Measurements from ENCODE around the gene OCA2.

The OCA2 gene

GRCh38 chr15:27847775-27848710 lies 251.1 kb downstream of the OCA2 start:
- DNase-seq (ENCODE audit: low read depth) = no peak

- DNase-seq (ENCODE audit: low read depth) = no peak
These were observed 252.3 kb downstream of the OCA2 start for GRCh38 chr15:27846722-27847395.

GRCh38 chr15:27845535-27846369 lies 253.4 kb downstream of the OCA2 start:
- DNase-seq (ENCODE audit: low read depth) = no peak

GRCh38 chr15:27844018-27844666 lies 255.0 kb downstream of the OCA2 start:
- DNase-seq (ENCODE audit: low read depth) = no peak

GRCh38 chr15:27843146-27843545 lies 256.0 kb downstream of the OCA2 start:
- no peak for DNase-seq (ENCODE audit: low read depth)

DNA sequence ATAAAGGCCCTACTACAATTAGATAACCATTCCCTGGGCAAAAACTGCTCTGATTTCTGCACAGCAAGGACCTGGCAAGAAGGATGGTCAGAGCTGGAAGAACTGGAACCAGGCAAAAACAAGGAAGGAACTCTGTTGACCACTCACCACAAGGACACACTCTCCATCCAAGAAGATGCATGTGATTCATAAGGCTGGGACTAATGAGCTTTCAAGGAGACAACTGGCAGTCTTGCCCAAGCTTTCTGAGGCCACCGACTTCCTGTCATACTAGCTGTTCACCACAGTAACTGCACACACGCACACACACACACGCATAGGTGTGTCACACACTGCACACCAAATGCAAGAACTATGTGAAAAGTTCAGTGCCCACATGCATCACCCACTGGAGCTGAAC lies 256.6 kb downstream of the OCA2 start:
- no peak for DNase-seq (ENCODE audit: low read depth)

GRCh38 chr15:27835233-27835939 lies 263.7 kb downstream of the OCA2 start:
- DNase-seq (ENCODE audit: low read depth) = no peak

DNA sequence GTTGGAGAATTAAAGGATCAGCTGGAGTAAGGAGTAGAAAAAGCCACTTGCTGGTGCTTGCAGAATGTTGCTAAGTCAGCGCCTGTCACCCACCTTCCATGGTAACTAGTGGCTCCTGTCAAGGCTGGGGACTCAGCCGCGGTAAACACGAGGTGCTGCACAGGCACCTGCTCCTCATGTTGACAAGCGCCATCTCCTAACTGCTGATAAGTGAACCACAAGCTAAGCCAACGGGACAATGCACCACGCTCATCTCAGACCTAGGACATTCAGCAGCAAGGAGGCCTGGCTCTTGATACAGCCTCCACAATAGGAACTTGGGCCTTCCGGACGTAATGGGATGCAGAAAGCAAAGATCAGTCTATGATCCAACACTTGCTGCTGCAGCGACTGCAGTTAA lies 264.4 kb downstream of the OCA2 start:
- no peak for DNase-seq (ENCODE audit: low read depth)

DNA sequence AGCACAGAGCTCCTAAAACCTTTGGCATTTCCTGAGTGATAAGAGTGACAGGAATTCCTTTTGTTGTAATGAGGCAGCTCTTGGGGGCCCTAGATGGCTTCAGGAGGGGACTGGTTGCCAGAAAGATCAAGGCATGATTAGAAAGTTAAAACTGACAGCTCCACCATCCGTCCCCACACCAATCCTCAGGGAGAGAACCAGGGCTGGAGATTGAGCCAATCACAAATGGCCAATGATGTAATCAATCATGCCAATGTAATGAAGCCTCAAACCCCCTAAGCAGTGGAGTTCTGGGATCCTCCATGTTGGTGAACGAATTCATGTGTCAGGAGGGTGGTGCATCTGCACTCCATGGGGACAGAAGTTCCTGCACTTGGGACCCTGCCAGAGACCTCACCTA lies 265.1 kb downstream of the OCA2 start:
- DNase-seq (ENCODE audit: low read depth) = no peak

- no peak for DNase-seq (ENCODE audit: low read depth)
These were observed 265.9 kb downstream of the OCA2 start for GRCh38 chr15:27833178-27833577.

- no peak for DNase-seq (ENCODE audit: low read depth)
These were observed 266.9 kb downstream of the OCA2 start for GRCh38 chr15:27832237-27832596.

GRCh38 chr15:27831384-27832236 lies 267.5 kb downstream of the OCA2 start:
- no peak for DNase-seq (ENCODE audit: low read depth)

GRCh38 chr15:27828746-27829145 lies 270.4 kb downstream of the OCA2 start:
- DNase-seq (ENCODE audit: low read depth) = no peak

DNA sequence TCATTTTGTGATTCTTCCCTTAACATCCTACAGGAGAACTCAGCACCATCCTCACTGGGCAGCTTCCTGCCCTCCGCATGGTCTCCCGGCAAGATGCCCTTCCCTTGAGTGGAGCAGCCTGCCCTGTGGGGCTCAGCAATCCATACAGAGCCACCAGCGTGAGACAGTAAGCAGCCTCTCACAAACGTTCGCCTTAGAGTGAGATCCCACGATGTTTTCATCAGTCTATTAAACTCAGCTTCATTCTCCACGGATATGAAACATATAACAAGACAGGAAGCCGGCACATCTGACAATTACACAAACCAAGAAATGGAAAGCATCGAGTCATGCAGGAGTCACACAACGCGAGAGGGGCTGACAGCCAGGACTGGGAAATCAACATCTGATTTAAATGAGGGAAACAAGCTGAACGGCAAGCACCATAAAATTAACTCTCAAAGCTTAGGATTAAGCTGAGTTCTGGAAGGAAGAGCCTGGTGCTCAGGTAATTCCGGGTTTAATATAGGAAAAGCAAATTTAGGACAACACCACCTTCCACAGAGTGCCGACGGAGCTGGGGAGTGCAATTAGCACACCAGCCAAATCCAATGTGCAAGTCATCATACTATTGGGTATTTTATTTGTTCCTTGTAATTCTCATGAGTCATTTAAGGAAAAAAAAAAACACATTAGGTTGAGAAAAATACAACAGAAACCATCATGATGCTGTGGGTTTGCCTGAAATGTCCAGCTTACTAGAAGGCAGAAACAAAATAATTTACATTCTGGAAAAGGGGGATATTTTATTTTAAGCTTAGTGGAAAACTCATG lies 272.0 kb downstream of the OCA2 start:
- peak; percentile 21 for DNase-seq (ENCODE audit: low read depth)

DNA sequence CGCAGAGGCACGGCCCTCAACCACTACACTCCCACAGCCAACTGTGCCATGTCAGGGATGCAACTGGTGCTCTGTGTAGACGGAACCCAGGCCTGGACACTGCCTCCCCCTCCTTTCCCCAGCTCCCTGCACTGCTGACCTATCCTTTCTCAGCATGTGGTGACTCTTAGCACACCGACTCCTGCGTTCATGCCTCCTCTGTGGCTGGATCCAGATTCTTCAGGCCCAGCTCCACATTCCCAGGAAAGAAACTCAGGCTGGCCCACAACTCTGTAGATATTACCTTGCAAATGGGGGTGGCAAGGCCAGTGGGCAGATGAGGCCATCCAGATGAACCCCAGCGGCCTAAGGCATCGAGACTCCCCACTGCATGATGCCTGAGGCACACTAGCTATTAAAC lies 272.7 kb downstream of the OCA2 start:
- no peak for DNase-seq (ENCODE audit: low read depth)

DNA sequence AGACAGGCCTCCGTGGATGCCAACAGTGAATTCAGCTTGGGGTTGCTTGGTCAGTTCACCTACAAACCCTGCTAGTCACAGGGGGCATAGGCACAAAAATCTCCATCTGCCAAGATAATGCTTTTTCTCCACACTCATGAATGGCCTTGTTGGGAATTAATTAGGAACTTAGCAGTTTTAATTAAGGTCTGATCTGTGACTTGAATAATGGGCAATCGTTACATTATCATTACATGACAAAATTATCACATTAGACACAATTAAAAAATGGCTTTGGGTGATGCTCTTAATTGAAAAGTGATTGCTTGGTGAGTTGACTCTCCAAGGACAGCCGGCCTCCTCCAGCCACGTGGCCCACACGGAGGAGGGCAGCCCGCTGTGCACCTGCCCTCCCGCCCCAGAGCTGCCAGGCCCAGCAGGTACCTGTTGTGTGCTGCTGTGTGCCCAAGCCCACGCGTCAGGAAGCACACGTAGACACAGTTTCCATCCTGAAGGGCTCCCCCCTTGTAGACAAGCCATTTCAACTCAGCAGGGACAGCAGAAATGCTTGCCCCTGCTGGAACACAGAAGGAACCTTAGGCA lies 274.2 kb downstream of the OCA2 start:
- no peak for DNase-seq (ENCODE audit: low read depth)

DNA sequence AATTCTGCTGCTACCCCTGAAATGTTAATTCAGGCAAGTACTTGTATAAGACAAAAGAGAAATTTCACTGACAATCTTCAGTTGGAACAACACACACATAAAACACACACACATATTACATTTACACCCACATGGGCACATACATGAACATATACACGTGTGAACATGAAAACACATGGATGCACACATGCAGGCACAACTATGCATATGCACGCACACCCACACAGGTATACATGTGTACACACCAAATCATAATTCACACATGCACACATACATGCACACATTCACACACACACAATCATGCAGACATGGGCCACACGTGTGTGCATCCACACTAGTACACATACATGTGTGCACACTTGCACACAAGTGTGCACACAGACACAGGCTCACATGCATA lies 277.8 kb downstream of the OCA2 start:
- DNase-seq (ENCODE audit: low read depth) = no peak

DNA sequence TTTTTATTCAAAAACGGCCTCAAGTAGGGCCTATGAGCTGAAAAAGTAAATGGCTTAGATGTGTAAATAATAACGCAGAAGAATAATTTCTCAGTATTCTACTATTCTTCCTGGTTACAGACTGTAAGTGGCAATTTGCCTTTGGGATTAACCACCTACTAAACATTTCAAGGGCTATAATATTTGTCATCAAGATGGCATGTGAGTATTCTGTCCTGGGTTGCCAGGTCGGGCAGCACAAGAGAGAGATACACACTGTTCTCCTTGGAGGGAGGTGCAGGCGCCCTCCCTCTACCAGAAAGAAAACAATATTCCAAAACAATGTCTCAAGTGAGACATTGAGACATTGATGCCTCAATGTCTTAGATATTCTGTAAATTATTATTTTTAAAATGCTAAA lies 278.4 kb downstream of the OCA2 start:
- DNase-seq (ENCODE audit: low read depth) = no peak

GRCh38 chr15:27820232-27820631 lies 278.9 kb downstream of the OCA2 start:
- DNase-seq (ENCODE audit: low read depth) = no peak
